GM21619 (cell line): ENCODE measurements around the gene SOX5.

Experiments
- ATAC-seq: cut with Tn5 transposase; IDR thresholded peaks from one replicate; pipeline ENCODE4 v1.9.1; 2021; ENCODE audit not compliant: unreplicated experiment

Gene SOX5

DNA sequence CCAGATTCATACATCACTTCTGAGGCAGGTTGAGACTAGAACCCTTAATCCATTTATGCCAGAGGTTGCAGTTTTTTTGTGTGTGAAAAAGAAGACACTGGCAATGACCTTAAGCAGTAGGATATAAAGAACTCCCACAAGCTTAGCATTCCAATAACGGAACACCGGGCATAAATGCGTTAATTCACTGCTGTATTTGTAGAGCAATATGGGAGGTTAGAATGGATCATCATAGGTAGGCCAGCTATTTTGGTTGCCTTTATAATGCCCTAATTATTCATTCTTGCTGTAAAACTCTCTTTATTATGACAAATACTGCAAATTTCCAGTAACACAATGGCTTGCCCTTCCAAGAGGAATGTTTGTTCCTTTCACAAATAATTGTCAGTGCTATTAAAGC, 322.7 kb downstream of the SOX5 start:
- ATAC-seq, result no peak

DNA sequence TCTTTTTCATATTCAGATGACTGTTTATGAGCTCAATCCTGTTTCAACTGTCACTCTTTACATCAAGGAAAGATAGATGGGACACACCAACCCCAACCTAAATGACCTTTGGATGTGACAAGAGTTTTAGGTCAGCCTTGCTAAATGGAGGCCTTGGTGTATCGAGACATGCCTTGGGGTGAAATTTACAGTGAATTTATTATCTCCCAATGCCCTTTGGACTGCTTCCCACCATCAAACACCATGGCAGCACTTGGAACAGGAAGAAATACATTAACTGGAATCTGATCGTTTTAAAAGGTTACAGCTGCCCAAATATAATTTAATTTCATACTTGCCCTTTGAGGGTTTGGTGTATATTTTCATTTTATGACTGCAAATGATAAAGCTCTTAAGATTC, 327.6 kb downstream of the SOX5 start:
- no peak for ATAC-seq

DNA sequence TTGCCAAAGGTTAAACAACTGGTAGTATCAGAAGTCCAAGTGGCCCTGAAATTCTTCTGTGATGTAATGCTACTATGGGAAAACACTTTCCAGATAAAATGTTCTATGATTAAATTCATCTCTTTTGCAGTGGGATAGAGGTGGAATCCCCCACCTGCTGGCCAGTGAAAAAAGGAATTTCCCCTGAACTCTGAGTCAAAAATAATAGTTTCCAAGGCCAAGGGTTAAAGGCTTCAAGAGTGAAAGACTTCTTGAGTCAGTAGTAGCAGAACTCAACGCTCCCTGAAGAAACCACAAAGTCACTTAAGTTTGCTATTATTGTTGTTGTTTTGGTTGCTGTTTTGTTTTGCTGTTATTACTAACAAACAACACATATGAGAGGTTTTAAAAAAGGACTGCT, 330.8 kb downstream of the SOX5 start:
- peak; percentile 77 for ATAC-seq

DNA sequence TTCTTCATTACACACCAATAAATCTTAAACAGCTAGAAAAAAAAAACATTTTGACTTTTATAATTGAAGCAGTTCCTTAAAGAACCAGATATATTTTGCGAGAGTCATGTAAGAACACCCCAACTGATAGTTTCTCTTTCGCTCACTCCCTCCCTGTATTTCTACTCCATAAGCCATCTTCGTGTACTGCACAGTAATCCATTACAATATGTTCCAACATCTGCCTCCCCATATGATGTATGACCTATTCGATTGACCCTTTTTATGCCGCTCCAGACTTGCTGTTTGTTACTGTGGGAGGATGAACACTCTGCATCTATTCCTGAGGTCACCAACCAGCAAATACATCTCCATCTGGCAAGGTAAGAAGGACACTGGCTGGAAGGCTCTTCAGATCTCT, 331.7 kb downstream of the SOX5 start:
- ATAC-seq, result no peak

DNA sequence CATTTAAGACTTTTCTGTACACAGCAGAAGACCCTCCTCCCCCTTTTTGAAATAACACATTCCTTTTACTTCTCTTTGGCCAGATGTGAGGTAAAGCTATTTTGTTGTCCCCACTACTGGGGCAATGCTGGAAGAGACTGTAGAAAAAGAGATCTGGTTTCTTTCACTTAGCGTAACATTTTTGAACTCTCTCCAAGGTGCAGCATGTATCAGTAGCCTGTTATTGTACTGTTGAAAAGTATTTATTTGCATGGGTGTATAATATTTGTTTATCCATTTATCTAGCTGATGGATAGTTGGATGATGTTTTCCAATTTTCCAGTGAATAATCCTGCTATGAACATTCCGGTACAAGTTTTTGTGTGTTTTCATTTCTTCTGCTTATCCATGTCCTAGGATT, 335.2 kb downstream of the SOX5 start:
- no peak for ATAC-seq

DNA sequence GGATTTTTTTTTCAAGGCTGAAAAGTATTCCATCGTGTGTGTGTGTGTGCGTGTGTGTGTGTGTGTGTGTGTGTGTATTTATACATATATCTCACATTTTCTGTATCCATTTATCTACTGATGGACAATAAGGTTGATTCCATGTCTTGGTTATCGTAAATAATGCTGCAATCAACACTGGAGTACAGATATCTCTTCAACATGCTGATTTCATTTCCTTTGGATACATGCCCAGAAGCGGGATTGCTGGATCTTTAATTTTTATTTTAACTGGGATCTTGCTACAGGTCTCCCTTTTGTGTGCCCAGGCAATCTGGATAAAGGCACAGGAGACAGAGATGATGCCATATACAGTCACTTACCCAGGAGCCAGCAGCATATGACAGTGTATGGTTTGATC, 338.1 kb downstream of the SOX5 start:
- no peak for ATAC-seq

DNA sequence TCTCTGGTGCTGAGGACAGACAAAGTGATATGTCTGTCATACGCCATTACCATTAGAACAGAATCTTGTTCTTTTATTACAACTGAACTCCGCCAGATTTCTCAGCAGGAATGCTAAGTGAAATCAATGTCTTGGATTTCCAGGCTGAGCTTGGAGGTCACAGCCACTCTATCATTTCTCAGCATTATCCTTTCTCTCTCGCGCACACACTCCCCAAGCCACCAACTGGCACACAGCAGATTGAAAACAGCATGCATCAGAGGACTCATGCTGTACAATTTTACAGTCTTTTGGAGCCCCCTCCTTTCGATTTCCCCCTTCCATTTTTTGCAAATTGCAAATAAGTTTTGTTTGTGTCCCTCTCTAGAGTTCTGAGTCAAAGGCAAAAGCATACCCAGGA, 348.6 kb downstream of the SOX5 start:
- ATAC-seq, result no peak

DNA sequence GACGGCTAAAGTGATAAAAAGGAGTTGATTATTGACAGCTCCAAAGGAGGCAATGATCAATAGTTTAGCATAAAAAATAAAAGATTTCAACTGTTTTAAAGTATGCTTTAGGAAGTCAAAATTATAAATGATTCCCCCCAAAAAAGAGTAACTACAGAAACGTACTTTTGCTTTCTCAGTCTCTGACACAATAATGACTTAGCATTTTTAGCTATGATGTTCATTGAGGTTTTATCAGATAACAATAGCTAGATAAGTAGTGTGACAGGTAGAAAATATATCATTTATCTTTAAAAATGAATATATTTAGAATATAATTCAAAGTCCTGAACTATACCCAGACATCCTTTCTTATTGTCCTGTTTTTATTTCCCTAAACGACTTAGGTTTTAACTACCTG, 352.9 kb downstream of the SOX5 start:
- no peak for ATAC-seq

DNA sequence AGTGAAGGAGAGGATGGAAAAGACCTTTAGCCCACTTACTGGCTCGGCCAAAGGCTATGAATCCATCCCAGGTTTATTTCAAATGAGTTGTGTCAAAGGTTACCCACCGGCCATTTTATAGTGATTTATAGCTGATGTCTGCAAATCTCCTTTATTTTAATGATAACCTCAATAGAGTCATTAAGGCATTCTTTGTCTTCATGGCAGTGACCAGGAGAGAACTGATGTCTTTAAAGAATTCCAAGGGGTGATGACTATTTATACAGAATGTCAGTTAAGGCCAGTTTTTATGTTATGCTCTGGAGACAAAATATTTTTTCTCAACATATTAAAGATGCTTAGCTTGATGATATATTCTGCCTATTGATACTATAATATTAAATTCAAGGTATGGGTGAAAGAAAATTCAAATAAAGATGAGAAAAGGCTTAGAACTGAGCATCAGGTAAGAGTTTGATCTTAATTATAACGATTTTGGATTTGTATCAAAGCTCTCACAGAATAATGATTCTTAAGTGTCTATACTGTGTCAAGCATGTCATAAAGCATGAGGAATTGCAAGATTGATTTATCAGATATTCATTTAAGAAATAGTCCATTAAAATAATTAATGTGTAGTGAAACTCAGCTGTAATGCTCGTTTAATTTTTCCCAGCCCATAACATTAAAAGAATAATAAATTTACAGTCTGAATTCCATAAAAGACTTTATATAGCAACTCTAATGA, 361.5 kb downstream of the SOX5 start:
- ATAC-seq, result no peak

DNA sequence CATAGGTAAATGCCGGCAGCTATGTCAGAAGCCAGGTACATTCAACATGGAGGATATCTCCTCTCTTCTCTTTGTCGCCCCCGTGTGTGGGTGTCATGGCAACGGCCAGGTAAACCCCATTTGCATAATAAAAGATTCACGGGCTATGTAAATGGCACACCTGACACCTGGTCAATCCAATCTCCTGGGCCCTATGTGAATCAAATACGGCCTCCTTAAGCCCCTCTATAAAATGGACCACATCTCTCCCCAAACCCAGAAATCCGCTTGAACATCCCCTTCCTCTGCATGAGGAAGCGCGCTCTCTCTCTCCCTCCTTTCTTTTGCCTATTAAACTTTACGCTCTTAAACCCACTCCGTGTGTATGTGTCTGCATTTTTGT, 363.7 kb downstream of the SOX5 start:
- no peak for ATAC-seq

DNA sequence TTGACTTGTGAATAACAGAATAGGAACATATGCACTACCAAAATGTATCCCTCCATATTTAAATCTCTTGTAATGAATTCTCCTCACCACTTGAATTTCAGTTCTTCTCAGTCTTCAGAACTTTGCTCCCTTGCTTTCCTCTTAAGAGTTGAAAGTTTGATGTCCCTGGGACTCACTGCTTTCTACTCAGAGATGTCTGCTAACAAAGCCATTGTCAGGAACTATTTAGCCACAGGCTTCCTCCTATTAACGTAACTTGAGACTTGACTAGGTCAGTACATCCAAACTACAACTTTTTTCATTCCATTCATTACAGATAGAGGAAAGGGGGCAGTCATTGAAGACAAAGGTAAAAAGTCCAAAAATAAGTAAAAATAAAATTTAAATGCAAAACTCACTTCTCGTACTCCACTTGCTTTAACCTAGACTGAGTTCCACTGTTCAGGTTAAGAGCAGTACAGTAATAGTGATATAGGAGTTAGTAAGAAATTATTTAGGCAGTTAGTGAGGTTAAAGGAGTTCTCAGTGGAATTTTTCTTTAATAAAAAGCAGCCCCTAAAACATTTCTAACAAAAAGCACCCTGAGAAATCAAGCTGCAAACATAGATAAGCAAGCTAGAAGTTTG, 364.2 kb downstream of the SOX5 start:
- no peak for ATAC-seq

DNA sequence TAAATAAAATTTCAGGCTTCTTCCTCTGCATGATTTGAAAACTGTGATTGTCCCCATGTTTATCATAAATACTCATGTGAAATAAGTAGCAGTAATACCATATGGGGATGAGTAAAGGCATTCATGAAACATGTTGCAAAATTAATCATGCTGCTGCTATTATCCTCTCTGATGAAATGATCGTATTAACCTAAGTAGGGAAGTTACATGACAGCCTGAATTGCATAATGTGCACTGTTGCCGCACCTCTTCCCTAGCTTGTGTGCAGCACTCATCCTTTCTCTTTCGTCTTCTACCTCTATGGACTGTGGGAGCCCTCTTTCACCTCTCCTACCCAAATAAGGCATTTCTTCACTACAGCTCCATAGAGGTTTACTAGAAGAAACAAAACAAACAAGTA, 367.6 kb downstream of the SOX5 start:
- no peak for ATAC-seq

DNA sequence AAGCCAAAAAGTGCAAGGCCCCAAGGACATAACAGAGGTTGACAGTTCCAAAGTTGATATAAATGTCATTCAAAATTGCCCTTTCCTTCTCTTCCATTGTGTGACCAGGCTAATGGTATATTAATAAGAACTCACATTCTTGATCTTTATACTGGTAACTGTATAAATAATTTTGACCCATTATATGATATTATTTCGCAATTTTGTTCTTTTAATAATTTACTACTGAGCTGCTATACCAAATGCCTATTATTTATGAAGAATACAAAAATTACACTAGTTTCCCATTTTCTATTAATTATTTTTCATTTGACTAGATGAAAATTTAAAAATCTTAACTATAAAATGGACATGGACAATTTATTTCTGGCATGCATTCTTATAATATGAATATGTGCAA, 370.2 kb downstream of the SOX5 start:
- no peak for ATAC-seq

DNA sequence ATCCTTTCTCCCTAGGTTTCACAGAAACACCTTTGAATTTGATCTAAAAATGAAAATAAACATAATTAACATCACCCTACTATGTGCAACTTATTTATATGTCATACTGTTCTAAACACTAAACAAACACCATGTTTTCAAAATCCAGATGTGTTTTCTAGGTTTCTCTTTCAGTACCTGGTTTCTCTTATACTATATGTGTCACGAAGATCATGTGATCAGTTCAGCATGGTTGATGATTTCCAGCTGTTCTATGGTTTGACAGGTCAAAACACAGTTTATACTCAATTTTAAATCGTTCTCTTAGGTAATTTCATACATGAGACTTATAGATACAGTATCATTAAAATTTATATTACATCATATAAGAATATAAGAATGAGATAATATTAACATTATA, 373.1 kb downstream of the SOX5 start:
- ATAC-seq, result peak; percentile 82

DNA sequence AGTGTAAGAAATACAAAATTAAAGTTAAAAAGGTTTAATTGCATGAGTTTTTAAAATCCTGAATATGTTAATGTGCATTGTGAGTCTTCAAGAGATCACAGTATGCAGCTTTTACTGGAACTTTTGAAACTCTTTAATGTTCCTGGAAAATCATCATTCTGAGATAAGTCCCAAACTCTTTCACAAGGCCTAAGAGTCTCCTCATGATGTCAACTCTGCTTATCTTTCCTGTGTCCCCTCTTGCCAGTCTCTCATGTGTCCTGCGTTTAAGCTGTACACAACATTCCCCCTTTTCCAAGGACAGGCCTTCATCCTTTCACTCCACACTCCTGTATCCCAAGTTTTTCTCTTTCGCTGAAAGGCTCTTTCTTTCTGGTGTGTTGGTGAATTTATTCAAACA, 380.1 kb downstream of the SOX5 start:
- no peak for ATAC-seq

DNA sequence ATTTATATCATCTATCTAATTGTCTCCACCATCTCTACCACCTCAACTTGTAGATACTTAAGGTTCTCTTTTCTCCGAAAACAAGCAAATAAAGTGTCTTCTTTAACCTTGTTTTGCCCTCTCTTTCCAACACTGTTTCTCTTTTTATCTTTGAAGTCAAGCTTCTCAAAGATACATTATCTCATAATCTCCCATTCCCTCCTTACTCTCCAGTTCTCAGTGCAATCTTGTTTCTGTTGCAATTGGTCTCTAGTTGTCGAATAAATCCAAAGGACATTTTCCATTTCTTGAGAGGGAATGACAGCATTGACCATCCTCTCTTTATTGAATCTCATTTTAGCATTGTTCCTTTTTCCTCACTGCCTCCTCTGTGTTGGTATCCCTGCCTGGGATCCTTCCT, 383.3 kb downstream of the SOX5 start:
- ATAC-seq, result no peak

DNA sequence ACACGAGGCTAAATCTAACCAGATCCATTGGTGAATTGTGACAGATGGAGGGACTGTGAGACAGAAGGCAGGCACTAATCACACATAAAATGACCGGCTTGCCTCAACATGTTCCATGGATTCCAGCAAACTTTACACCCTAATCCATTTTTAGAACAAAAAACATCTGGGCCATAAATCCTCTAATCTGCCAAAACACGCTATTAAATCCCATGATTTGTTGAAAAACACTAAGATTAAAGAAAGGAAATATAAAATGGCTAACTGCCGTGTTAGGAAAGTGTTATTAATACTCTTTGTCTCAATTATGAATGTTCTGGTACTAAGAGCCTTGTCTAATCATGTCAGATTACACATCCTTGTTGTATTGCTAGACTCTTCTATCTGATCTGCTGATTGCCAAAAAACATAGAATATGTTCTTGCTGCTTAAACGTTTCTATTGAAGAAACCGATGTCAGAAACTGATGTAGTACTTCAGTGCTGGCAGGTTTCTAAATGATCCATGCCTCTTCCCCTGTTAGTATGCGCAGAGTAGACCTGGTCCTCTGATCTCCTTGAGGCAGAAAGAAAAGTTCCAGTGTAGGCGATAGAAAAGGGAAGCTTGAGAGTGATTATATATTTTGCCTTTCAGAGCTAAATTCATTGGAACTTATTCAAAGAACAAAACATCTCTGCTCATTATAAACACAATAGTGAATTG, 384.9 kb downstream of the SOX5 start:
- no peak for ATAC-seq

DNA sequence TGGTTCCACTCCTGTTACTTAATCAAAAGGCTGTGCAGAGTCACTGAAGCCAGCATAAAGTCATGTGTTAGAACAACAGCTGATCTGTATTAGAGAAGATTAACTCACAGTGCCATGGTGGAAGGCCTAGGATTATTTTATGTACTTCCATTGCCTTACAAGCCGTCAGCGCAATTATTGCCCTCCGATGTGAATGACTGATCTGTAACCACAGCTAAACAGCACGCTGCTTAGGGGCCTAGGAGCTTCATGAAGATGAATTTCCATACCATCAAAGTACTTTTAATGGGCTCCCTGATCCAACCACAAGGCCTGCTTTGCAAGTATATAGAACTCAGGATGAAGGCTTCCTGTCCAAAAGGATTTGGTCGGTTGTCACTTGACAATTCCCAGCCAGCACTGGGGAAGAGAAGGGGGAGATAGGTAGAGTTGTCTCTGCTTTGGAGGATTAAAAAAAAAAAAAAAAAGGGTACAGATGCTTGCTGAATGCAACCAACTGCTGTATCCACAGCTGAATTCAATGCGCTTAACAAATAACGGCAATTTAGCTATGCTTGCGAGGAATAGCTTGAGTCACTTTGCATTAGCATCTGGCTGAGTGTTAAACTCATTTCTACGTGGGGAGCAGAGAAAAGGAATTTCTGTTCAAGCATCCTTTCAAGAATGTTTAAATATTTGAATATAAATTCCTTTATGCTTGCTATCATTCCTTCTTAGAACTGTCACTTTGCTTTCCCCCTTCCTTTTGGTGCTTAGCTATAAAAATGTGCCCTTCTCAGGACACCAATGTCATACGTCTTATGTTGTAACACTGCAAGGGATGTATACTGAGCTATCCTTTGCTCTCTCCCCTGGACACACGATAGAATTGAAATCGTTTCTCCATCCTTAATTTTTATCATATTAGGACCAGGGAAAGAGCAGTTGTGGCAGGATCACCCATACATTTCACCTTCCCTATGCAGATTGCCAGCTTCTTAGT, 387.8 kb downstream of the SOX5 start:
- no peak for ATAC-seq

DNA sequence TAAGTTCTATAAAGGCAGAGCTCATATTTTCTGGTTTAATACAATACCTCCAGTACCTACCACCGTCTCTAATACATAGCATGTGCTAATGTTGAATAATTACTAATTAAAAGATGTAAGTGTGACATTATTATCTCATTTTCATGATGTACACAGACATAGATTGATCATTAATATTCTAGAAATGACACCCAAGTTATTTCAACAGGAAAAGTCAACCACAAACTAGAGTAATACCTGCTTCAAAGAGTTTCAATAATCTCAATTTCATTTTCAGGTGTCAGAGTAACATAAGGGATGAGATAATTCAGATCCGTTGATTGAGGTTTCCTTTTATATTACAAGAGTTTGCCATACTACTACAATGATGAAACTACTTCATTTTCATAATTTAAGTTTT, 388.9 kb downstream of the SOX5 start:
- ATAC-seq, result peak; percentile 92

DNA sequence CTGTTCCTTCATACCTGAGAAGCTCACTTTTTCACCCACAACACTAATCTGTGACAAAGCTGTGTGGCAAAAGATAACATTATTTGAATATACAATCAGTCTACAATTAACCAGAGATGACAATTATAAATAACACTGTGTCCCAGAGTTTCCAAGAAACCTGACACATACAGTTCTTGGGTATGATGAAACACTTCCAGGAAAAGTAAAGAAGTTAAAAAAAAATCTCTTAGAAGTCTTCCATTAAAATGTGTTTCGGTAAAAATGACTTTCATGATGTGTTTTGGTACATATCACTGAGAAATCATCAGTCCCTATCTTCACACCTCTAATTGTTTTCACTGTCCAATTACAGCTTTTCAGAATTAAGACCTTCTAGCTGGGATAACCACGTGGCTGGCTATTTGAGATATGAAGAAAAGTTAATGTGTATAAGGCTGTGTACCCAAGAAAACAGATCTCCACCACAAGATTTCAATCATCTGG, 390.2 kb downstream of the SOX5 start:
- no peak for ATAC-seq

DNA sequence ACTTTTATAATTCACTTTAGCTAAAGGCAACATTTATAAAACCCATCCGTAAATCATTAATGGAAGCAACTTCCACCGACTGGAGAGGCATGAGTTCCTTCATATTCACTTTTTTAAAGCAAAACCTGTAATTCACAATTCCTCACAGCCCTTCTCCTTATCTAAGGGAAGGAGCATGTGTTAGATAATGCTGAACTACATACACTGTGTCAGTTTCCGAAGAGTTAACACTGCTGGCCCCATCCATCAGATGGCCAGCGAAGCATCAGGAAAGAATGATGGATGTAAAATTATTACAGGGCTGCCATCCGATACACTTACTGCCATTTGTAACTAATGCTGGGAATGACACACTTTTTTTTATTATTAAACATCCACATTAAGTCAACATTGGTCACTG, 392.8 kb downstream of the SOX5 start:
- ATAC-seq, result no peak
